ENCODE data around the gene NOP58. TPM values are rescaled to one million over a fixed set of nuclear protein-coding genes. Genes with fewer than 3 reads are reported as not detected.
"Not testable (repeated sequence)": the region's sequence is repeated elsewhere in the genome, so short reads cannot be mapped to it uniquely, and the experiment has no call there.

NOP58 gene
- total RNA-seq, 4 donors from 2014 or later, result 19.4 to 61.0 (median 41.6) TPM

DNA sequence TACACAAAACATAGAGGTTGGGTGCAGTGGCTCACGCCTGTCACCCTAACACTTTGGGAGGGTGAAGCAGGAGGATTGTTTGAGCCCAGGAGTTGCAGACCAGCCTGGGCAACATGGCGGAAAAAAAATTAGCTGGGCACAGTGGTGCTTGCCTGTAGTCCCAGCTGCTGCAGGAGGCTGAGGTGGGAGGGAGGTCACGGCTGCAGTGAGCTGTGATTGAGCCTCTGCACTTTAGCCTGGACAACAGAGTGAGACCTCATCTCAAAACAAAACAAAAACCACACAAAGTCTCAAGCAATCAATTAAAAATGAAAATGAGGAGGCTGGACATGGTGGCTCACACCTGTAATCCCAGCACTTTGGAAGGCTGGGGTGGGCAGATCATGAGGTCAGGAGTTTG lies 4.9 kb downstream of the NOP58 start:
- ATAC-seq, result no peak
- peaks cover 0 to 56% (median 5%) of the 10 kb centered on the region in 3 donors for H3K4me1 ChIP-seq
- WGBS, 2 donors (ENCODE audit: low coverage in 1 of 2), result 63% methylated on average over 3 of the region's 3 CpGs; no CpG with 5 or more reads in 1 of the 2 donors
- no peak overlapping the region for H3K4me3 ChIP-seq
- no peak for TF ChIP-seq EP300 (IDR thresholded peaks at IDR 0.05)
- TF ChIP-seq POLR2AphosphoS5 (IDR thresholded peaks at IDR 0.05), result no peak
- TF ChIP-seq, protein P1, sequence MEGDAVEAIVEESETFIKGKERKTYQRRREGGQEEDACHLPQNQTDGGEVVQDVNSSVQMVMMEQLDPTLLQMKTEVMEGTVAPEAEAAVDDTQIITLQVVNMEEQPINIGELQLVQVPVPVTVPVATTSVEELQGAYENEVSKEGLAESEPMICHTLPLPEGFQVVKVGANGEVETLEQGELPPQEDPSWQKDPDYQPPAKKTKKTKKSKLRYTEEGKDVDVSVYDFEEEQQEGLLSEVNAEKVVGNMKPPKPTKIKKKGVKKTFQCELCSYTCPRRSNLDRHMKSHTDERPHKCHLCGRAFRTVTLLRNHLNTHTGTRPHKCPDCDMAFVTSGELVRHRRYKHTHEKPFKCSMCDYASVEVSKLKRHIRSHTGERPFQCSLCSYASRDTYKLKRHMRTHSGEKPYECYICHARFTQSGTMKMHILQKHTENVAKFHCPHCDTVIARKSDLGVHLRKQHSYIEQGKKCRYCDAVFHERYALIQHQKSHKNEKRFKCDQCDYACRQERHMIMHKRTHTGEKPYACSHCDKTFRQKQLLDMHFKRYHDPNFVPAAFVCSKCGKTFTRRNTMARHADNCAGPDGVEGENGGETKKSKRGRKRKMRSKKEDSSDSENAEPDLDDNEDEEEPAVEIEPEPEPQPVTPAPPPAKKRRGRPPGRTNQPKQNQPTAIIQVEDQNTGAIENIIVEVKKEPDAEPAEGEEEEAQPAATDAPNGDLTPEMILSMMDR (IDR thresholded peaks at IDR 0.05), result no peak
- no peak for TF ChIP-seq POLR2A (IDR thresholded peaks at IDR 0.05)
- H3K36me3 ChIP-seq, result peaks cover 0 to 5% of the 10 kb centered on the region in 2 donors
- no peaks in the 10 kb centered on the region for H3K27me3 ChIP-seq
- no peak overlapping the region for H3K27ac ChIP-seq
- H3K9me3 ChIP-seq, result no peaks in the 10 kb centered on the region

DNA sequence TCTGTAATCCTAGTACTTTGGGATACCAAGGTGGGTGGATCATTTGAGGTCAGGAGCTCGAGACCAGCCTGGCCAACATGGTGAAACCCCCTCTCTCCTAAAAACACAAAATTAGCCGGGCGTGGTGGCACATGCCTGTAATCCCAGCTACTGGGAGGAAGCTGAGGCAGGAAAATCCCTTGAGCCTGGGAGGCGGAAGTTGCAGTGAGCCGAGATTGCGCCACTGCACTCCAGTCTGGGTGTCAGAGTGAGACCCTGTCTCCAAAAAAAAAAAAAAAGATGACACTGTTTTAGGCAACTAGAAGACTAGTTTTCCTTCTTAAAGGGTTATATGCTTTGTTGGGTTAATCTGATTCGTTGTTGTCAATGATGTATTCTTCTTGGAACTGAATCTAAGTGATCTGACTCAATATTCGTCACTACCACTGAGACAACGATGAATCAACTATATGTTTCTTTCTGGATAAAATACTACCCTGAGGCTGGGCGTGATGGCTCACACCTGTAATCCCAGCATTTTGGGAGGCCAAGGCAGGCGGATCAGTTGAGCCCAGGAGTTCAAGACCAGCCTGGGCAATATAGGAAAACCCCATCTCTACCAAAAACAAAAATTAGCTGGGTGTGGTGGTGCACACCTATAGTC lies 10.6 kb downstream of the NOP58 start:
- H3K4me1 ChIP-seq, result peaks cover 0 to 25% (median 0%) of the 10 kb centered on the region in 3 donors
- ATAC-seq, H3K4me3 ChIP-seq, H3K27me3 ChIP-seq, H3K9me3 ChIP-seq, H3K27ac ChIP-seq: not testable (repeated sequence)
- H3K36me3 ChIP-seq, result peaks cover 0 to 57% of the 10 kb centered on the region in 2 donors
- WGBS, 2 donors (ENCODE audit: low coverage in 1 of 2), result 37 to 89% methylated on average over 3 to 5 of the region's 11 CpGs

DNA sequence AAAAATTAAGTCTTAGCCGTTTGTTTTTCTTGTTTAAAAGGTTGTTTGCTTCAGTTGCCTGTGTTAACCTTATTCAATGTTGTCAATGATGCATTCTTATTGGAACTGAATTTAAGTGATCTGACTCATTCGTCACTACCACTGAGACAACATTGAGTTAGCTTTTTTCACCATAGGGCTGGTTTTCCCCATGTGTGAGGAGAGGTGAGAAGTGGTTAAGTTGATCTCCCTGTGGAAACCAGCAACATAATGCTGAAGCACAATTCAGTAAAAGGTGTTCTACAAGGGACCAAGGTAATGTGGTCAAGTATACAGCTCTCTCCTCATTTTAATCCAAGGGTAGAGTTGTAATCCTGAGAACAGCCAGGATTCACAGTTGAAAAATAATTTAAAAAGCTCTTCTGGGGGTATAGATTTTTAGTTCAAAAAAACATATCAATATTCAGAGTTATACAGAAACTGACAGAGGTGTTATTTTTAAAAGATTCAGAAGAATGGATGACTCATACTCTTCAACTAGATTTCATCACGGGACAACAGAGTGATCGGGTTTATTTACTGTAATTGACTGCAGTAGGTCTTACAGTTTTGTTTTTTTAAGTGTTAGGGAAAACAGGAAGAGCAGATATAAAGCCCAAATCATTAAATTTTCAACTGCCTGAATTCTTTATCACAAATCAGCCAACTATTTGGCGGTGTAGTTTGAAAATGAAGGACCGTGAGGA lies 12.6 kb downstream of the NOP58 start:
- no peak for ATAC-seq
- Histone ChIP-seq H3K9me3 (no peaks in the 10 kb centered on the region), H3K27me3 (no peaks in the 10 kb centered on the region), H3K36me3 (peaks cover 0 to 77% of the 10 kb centered on the region in 2 donors), H3K27ac (peak overlapping the region in 1 of 4 donors; percentile 25), H3K4me1 (peaks cover 0 to 22% (median 0%) of the 10 kb centered on the region in 3 donors), H3K4me3 (no peak overlapping the region)
- peak; percentile 10 for TF ChIP-seq POLR2AphosphoS5 (IDR thresholded peaks at IDR 0.05)
- TF ChIP-seq EP300 (IDR thresholded peaks at IDR 0.05), result no peak
- no peak for TF ChIP-seq POLR2A (IDR thresholded peaks at IDR 0.05)
- WGBS, 2 donors (ENCODE audit: low coverage in 1 of 2), result 68 to 78% methylated on average over 6 of the region's 6 CpGs

DNA sequence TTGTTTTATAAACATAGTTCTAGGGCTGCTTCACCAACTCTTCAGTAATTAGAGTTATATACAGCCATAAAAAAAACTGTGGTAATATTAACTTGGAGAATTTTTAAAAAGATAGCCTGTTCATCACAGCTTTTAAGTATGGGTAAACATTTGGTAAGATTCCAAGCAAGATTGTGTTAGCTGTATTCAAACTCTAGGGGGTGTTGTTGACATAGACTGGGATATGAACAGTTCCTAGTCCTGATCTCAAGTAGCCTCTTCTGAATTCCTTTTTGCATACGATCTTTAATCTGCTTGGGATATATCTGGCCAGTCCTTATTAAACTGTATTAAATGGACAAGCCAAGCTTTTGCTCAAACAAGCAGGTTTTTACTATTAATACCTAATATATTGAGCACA lies 13.4 kb downstream of the NOP58 start:
- H3K4me3 ChIP-seq, result no peak overlapping the region
- no peaks in the 10 kb centered on the region for H3K27me3 ChIP-seq
- peak; percentile 43 for ATAC-seq
- H3K36me3 ChIP-seq, result peaks cover 0 to 84% of the 10 kb centered on the region in 2 donors
- H3K27ac ChIP-seq, result peak overlapping the region in 1 of 4 donors; percentile 25
- 0 to 4% methylated on average over 1 of the region's 1 CpG for WGBS, 2 donors (ENCODE audit: low coverage in 1 of 2)
- TF ChIP-seq POLR2AphosphoS5 (IDR thresholded peaks at IDR 0.05) (no peak), EP300 (IDR thresholded peaks at IDR 0.05) (no peak), POLR2A (IDR thresholded peaks at IDR 0.05) (no peak)
- TF ChIP-seq, protein P1 (IDR thresholded peaks at IDR 0.05), result peak; percentile 11 to 54 (median 38)
- H3K9me3 ChIP-seq, result no peaks in the 10 kb centered on the region
- H3K4me1 ChIP-seq, result peaks cover 0 to 17% (median 0%) of the 10 kb centered on the region in 3 donors

DNA sequence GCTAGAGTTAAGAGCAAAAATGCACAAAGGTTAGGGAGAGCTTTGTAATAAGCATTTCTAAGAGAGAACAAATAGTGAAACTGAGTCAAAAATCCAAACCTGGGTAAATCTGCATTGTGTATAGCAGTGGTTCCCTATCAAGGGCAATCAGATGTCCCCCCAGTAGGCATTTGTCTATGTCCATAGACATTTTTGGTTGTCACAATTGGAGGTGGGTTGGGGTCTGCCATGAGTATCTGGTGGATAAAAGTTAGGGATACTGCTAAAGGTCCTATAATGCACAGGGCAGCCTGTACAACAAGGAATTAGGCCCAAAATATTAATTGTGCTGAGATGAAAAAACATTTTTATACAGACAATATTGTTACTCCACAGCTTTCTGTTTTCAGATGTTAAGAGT lies 21.0 kb downstream of the NOP58 start:
- ATAC-seq, result no peak

More for the DNA sequence above, 21.0 kb downstream of the NOP58 start:
- TF ChIP-seq, protein P1 (IDR thresholded peaks at IDR 0.05), result no peak
- no peak for TF ChIP-seq EP300 (IDR thresholded peaks at IDR 0.05)
- TF ChIP-seq POLR2AphosphoS5 (IDR thresholded peaks at IDR 0.05), result no peak
- no peak for TF ChIP-seq POLR2A (IDR thresholded peaks at IDR 0.05)
- H3K4me3 ChIP-seq, result no peak overlapping the region
- H3K27ac ChIP-seq, result no peak overlapping the region
- no peaks in the 10 kb centered on the region for H3K9me3 ChIP-seq
- no peaks in the 10 kb centered on the region for H3K4me1 ChIP-seq
- peaks cover 0 to 100% of the 10 kb centered on the region in 2 donors for H3K36me3 ChIP-seq
- H3K27me3 ChIP-seq, result no peaks in the 10 kb centered on the region
